ENCODE results near the gene TMEM9. TPM values are rescaled to one million over a fixed set of nuclear protein-coding genes. Genes with fewer than 3 reads are reported as not detected.

The TMEM9 gene
- total RNA-seq, 2 donors from 2014 or later: 41.8 to 63.4 TPM

- no peaks in the 10 kb centered on the region for H3K9me3 ChIP-seq
- H3K27me3 ChIP-seq: no peaks in the 10 kb centered on the region
- DNase-seq (ENCODE audit: low spot score): no peak
- H3K4me1 ChIP-seq: peaks cover 0 to 20% of the 10 kb centered on the region in 2 donors
- H3K4me3 ChIP-seq: no peak overlapping the region
- H3K36me3 ChIP-seq: no peaks in the 10 kb centered on the region
- no peak overlapping the region for H3K27ac ChIP-seq
- no peak for TF ChIP-seq CTCF (IDR thresholded peaks at IDR 0.05)
Observed at GRCh38 chr1:201156819-201157218, 2.5 kb upstream of the TMEM9 start.

GRCh38 chr1:201156346-201156745, 2.1 kb upstream of the TMEM9 start:
- Histone ChIP-seq H3K4me3 (no peak overlapping the region), H3K4me1 (peaks cover 0 to 20% of the 10 kb centered on the region in 2 donors), H3K36me3 (peaks cover 4% of the 10 kb centered on the region), H3K9me3 (no peaks in the 10 kb centered on the region), H3K27ac (no peak overlapping the region), H3K27me3 (no peaks in the 10 kb centered on the region)
- no peak for TF ChIP-seq CTCF (IDR thresholded peaks at IDR 0.05)
- DNase-seq (ENCODE audit: low spot score): no peak

GRCh38 chr1:201155354-201155753, 1.1 kb upstream of the TMEM9 start:
- no peaks in the 10 kb centered on the region for H3K27me3 ChIP-seq
- peaks cover 12% of the 10 kb centered on the region for H3K36me3 ChIP-seq
- H3K27ac ChIP-seq: no peak overlapping the region
- peaks cover 0 to 20% of the 10 kb centered on the region in 2 donors for H3K4me1 ChIP-seq
- DNase-seq (ENCODE audit: low spot score): no peak
- H3K9me3 ChIP-seq: no peaks in the 10 kb centered on the region
- no peak for TF ChIP-seq CTCF (IDR thresholded peaks at IDR 0.05)
- no peak overlapping the region for H3K4me3 ChIP-seq

GRCh38 chr1:201153474-201154388, 543 bp downstream of the TMEM9 start:
- no peak for TF ChIP-seq CTCF (IDR thresholded peaks at IDR 0.05)
- no peak for DNase-seq (ENCODE audit: low spot score)
- H3K36me3 ChIP-seq: peaks cover 25% of the 10 kb centered on the region

GRCh38 chr1:201149400-201149799, 4.9 kb downstream of the TMEM9 start:
- Histone ChIP-seq H3K4me1 (peaks cover 0 to 11% of the 10 kb centered on the region in 2 donors), H3K36me3 (peaks cover 47% of the 10 kb centered on the region), H3K9me3 (no peaks in the 10 kb centered on the region), H3K4me3 (no peak overlapping the region), H3K27me3 (no peaks in the 10 kb centered on the region), H3K27ac (no peak overlapping the region)
- peak in 1 of 2 donors; percentile 48 for TF ChIP-seq CTCF (IDR thresholded peaks at IDR 0.05)
- DNase-seq (ENCODE audit: low spot score): no peak

More at GRCh38 chr1:201153474-201154388, 543 bp downstream of the TMEM9 start:
- no peaks in the 10 kb centered on the region for H3K9me3 ChIP-seq
- H3K4me3 ChIP-seq: peak overlapping the region; percentile 82 to 94
- no peaks in the 10 kb centered on the region for H3K27me3 ChIP-seq
- H3K27ac ChIP-seq: peak overlapping the region; percentile 77 to 78
- H3K4me1 ChIP-seq: peaks cover 0 to 20% of the 10 kb centered on the region in 2 donors
